G401 (cell line): ENCODE results near the gene CCDC174. TPM values are rescaled to one million over a fixed set of nuclear protein-coding genes. Genes with fewer than 3 reads are reported as not detected.
"Not testable (repeated sequence)": the region's sequence is repeated elsewhere in the genome, so short reads cannot be mapped to it uniquely, and the experiment has no call there.

Experiments used
- DNase-seq: peaks from one replicate; pipeline ENCODE4 v3.0.0-alpha.2; 2015; ENCODE audit warnings: low spot score
- in situ Hi-C: cut with HindIII; loops from 2 replicates; pipeline ENCODE4 v1.10.0; 2016; ENCODE audit warnings: low sequenced_read_pairs, mixed read lengths
- total RNA-seq: library from RNA; depleted of rRNA; stranded (reverse); fragments of >200 nt; shearing (Covaris generic); gene quantifications from 2 replicates; pipeline ENCODE4 v1.2.3, GENCODE V29; 2014; rRNA removed

The CCDC174 gene
- 9.3 and 18.9 TPM in 2 replicates for total RNA-seq

- in situ Hi-C loops: no loop called here
- peak; percentile 100 for DNase-seq
Observed at GRCh38 chr3:14651440-14652251, at the start of gene CCDC174. Gene CCDC174, plus strand, starts transcription at chr3:14651762. Its CDS starts 75 bp downstream, at chr3:14651837.

- in situ Hi-C loops: no loop called here
- no peak for DNase-seq
Observed at GRCh38 chr3:14602006-14602803, 49.4 kb upstream of the CCDC174 start.

- no peak for DNase-seq
- in situ Hi-C loops: no loop called here
Observed at GRCh38 chr3:14602804-14603644, 48.5 kb upstream of the CCDC174 start.

GRCh38 chr3:14605067-14605466 lies 46.5 kb upstream of the CCDC174 start:
- in situ Hi-C loops: no loop called here
- no peak for DNase-seq

- no peak for DNase-seq
- in situ Hi-C loops: no loop called here
Observed at GRCh38 chr3:14605744-14606143, 45.8 kb upstream of the CCDC174 start.

- in situ Hi-C loops: no loop called here
- no peak for DNase-seq
Observed at GRCh38 chr3:14606669-14607339, 44.8 kb upstream of the CCDC174 start.

- in situ Hi-C loops: no loop called here
- DNase-seq: no peak
Observed at GRCh38 chr3:14608298-14608697, 43.3 kb upstream of the CCDC174 start.

- DNase-seq, in situ Hi-C loops: not testable (repeated sequence)
Observed at GRCh38 chr3:14609058-14609457, 42.5 kb upstream of the CCDC174 start.

- no peak for DNase-seq
- in situ Hi-C loops: no loop called here
Observed at GRCh38 chr3:14609506-14609905, 42.1 kb upstream of the CCDC174 start.

GRCh38 chr3:14609941-14610340 lies 41.6 kb upstream of the CCDC174 start:
- no peak for DNase-seq
- in situ Hi-C loops: no loop called here

- no peak for DNase-seq
- in situ Hi-C loops: no loop called here
Observed at GRCh38 chr3:14614189-14614588, 37.4 kb upstream of the CCDC174 start.

- DNase-seq: no peak
- in situ Hi-C loops: no loop called here
Observed at GRCh38 chr3:14614862-14615261, 36.7 kb upstream of the CCDC174 start.

GRCh38 chr3:14616606-14617507 lies 34.7 kb upstream of the CCDC174 start:
- DNase-seq: no peak
- in situ Hi-C loops: no loop called here

GRCh38 chr3:14617508-14618023 lies 34.0 kb upstream of the CCDC174 start:
- no peak for DNase-seq

GRCh38 chr3:14619605-14620004 lies 32.0 kb upstream of the CCDC174 start:
- DNase-seq: no peak
- in situ Hi-C loops: no loop called here

More at GRCh38 chr3:14617508-14618023, 34.0 kb upstream of the CCDC174 start:
- in situ Hi-C loops: no loop called here

GRCh38 chr3:14620512-14620911 lies 31.1 kb upstream of the CCDC174 start:
- in situ Hi-C loops: no loop called here
- no peak for DNase-seq

- in situ Hi-C loops: no loop called here
- DNase-seq: no peak
Observed at GRCh38 chr3:14621093-14621492, 30.5 kb upstream of the CCDC174 start.

- DNase-seq: no peak
- in situ Hi-C loops: no loop called here
Observed at GRCh38 chr3:14622368-14622767, 29.2 kb upstream of the CCDC174 start.
